GM18508 (cell line): ENCODE results near the gene PAK1.
"Not testable (repeated sequence)": the region's sequence is repeated elsewhere in the genome, so short reads cannot be mapped to it uniquely, and the experiment has no call there.

Experiments used
- ATAC-seq: cut with Tn5 transposase; IDR thresholded peaks from one replicate; pipeline ENCODE4 v1.9.1; 2021; ENCODE audit warnings: moderate number of reproducible peaks; ENCODE audit not compliant: insufficient read depth, unreplicated experiment

Gene PAK1

GRCh38 chr11:77473801-77474683 lies at the start of gene PAK1:
TSS of gene PAK1 (minus strand) at chr11:77474094. CDS start at chr11:77392520, 81,574 bp downstream.
- ATAC-seq = peak; percentile 44

DNA sequence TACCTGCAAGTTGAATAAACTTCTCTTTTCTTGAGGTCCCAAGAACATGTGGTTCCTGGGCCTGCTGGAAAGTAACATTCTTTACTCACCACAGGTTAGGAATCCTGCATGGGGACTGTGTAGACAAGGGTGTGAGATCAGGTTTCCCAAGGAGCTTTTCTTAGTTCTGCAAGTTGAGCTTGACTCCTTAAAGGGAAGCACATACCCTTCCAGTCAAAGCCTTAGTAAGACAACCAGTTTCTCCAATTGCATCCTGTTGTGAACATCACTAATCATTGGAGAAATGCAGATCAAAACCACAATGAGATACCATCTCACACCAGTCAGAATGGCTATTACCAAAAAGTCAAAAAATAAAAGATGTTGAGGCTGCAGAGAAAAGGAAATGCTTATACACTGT lies 48.3 kb upstream of the PAK1 start:
- no peak for ATAC-seq

DNA sequence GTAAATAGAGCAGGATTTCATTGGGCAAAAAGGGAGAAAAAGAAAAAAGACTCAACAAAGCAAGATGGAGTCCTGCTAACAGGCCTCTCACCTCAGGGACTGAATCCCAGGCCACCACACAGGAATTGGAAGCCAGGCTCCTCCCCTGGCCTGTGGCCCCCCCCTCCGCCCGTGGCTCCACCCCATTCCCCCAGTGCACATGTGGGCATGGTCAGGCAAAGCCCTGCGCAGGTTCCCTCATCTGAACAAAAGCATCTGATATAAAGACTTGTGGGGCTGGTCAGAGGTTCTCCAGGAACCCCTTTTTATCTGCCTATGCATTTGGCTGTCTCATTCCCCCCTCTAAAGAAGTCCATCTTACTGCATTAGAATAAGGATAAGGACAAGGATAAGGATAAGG lies 46.0 kb upstream of the PAK1 start:
- ATAC-seq = no peak

DNA sequence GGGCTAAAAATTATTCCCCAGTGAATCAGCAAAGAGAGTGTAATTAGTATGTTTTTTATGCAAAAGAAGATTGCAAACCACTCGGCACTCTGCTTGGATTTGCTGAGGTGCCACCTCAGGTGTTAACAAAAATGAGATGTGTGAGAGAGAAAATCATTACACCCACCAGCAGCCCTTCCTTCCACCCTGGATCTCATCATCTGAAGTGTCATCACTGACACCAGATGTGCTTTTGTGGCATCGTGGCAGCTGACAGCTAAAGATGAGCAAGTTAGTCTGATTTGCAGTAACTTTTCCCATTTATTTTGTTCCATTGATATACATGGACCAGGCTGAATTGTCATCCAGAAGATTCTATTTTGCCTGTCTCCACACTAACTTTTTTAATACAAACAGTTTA lies 44.6 kb upstream of the PAK1 start:
- ATAC-seq = no peak

GRCh38 chr11:77517753-77518152 lies 43.9 kb upstream of the PAK1 start:
- no peak for ATAC-seq

DNA sequence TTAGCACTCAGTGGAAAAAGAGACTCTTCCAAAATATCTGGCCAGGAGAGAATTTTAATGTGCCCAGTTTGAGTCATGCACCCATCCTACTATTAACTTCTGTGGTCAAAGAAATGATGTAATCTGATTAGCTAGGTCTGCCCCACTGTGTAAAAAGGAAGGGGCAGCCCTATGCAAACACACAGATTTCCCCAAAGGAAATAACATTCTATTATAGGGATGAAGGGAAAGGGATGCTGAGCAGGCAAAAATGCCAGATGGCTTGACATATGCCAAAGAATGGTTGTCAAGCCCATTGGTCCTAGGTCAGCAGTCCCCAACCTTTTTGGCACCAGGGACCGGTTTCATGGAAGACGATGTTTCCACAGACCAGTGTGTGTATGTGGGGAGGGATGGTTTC lies 43.3 kb upstream of the PAK1 start:
- ATAC-seq = no peak

GRCh38 chr11:77515483-77515882 lies 41.6 kb upstream of the PAK1 start:
- no peak for ATAC-seq

GRCh38 chr11:77515063-77515462 lies 41.2 kb upstream of the PAK1 start:
- no peak for ATAC-seq

DNA sequence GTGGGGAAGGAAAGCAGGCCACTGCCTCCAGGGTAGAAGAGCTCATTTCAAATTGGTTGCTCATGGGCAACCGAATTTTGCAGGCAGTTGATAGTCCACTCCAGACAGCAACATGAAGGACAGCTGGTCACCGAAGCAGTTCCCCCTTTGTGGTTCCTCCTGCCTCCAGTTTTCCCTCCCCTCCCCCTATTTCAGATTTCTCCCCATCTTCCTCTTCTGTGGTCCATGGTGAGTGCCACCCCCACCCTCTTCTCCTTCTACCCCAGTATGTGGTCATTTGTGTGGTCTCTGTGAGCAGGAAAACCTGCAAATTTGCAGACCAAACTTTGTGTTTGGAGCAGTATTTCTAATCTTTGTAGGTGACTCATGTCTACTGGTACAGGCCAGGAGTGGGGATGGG lies 38.2 kb upstream of the PAK1 start:
- no peak for ATAC-seq

GRCh38 chr11:77510851-77511250 lies 37.0 kb upstream of the PAK1 start:
- no peak for ATAC-seq

DNA sequence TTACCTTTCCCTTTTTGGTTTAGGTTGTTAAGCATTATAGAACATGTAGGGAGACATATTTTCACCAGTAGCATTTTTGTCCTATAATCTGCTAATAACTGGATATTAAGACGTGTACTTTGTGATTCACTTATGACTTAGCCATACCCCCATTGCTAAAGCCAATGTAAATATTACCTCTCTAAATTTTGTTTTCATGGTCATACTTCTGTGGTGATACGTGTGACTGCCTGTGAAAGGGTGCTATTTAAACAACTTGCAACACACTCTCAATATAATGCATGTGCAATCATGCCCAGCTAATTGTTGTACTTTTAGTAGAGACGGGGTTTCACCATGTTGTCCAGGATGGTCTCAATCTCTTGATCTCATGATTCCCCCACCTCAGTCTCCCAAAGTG lies 36.2 kb upstream of the PAK1 start:
- no peak for ATAC-seq

GRCh38 chr11:77508019-77508418 lies 34.1 kb upstream of the PAK1 start:
- ATAC-seq = no peak

DNA sequence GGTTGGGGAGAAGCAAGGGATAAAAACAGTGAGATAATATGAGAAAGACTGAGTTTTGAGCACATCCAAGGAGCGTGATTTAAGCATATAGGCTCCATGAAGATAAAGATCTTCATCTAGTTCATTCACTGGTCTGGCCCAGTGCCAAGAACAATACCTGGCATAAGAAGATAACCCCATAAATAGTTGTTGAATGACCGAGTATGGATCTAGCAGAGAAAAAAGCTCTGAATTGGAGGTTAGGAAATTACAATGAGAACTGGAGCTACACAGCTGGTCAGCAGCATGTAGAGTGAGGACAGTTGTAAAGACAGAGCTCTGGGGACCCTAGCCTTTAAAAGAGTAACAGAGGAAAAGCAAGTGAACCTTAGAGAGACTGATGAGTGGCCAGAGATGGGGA lies 33.0 kb upstream of the PAK1 start:
- ATAC-seq = no peak

DNA sequence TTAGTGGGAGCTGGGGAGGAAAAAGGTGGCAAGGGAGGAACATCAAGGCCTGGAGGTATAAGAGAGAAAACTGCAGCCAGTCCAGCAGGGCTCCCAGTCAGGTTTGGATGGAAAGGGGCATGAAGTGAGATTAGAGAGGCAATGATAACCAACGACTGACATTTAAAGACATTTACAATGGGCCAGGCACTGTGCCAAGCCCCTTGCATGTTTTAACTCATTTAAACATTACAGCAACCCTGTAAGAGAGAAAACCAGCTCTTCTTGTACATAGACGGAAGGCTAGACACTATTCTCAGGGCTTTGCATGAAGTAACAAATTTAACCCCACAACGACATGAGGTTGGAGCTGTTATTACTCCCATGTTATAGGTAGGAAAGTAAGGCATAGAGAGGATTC lies 32.1 kb upstream of the PAK1 start:
- ATAC-seq = no peak

DNA sequence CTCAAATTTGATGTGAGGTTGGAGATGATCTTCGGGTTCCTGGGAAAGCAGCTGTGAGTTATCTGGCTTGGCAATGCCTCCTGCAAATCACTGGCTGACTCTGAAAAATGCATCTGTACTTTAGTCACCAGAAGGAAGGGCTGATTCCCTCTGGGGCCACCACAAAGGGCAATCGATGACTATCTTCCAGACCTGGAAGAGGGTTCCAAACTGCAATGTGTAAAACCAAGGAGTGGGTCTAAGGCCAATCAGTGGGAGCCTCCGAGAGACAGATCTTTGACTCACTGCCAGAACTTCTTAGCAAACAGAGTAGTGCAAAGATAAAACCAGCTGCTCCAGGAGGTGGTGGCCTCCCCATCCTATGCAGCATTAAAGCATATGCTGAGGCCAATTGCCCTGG lies 29.1 kb upstream of the PAK1 start:
- ATAC-seq = no peak

DNA sequence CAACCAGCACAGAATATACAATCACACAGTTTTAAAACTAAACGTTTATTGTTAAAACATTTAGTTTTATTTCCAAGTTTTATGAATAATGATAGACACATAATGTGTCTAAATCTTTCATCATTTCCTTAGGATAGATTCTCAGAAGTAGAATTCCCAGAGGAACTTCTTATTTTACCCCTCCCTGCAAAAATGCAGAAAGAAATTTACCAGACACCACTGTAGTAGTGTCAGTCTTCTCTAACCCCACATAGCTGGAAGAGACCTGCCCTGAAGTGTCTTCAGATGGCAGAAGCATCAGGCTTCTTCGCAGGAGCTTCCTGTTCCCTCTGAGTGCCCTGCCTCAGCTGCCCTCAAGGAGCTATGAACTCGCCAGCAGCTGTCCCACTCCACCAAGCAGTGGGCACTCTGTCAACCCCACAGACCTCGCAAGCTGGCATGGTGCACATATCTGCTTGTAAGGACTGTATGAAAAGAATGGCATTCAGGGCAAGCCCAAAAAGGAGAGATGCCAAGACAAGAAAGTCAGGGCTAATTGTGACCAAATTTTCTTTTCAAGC lies 28.5 kb upstream of the PAK1 start:
- ATAC-seq = no peak

DNA sequence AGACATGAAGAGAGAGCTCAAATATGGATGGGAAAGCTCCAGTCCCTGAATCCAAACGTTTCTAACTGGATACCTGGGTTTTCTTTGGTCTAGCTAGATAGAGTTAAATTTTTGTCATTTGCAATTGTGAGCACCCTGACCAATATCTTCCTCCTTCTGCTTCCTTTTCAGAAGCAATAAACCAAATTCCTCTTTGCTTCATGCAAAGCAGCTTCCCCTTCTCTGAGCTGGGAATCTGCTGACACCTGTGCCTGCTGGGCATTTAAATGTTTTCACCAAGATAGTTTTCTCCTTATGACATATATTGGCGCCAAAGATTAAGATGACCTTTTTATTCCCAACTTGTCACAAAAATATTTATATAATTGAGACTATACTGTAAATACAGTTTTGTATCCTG lies 27.9 kb upstream of the PAK1 start:
- ATAC-seq = no peak

- no peak for ATAC-seq
These were observed 23.5 kb upstream of the PAK1 start for GRCh38 chr11:77497368-77497767.

DNA sequence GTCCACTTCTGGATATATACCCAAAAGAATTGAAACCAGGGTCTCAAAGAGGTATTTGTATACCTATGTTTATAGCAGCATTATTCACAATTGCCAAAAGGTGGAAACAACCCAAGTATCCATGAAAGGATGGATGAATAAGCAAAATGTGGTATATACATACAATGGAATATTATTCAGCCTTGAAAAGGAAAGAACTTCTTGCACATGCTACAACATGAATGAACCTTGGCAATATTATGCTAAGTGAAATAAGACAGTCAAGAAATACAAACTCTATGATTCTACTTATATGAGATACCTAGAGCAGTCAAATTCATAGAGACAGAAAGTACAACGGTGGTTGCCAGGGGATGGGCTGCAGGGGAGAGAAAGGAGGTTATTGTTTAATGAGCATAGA lies 21.6 kb upstream of the PAK1 start:
- ATAC-seq = no peak

GRCh38 chr11:77490035-77490434 lies 16.1 kb upstream of the PAK1 start:
- not testable (repeated sequence) for ATAC-seq

DNA sequence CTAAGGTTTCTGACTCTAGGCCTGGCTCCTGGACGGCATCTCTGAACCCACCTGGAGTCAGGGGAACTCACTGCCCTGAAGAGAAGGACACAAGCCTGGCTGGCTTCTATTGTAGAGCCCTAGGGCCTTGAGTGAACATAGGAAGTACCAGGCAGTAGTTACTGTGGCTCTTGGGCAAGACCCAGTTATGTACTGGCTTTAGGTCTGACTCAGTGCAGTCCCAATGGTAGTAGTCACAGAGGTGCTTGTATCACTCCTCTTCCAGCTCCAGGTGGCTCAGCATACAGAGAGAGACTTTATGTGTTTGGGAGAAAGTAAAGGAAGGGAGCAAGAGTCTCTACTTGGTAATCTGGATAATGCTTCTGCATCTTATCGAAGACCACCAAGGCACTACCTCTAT lies 13.9 kb upstream of the PAK1 start:
- ATAC-seq = no peak

DNA sequence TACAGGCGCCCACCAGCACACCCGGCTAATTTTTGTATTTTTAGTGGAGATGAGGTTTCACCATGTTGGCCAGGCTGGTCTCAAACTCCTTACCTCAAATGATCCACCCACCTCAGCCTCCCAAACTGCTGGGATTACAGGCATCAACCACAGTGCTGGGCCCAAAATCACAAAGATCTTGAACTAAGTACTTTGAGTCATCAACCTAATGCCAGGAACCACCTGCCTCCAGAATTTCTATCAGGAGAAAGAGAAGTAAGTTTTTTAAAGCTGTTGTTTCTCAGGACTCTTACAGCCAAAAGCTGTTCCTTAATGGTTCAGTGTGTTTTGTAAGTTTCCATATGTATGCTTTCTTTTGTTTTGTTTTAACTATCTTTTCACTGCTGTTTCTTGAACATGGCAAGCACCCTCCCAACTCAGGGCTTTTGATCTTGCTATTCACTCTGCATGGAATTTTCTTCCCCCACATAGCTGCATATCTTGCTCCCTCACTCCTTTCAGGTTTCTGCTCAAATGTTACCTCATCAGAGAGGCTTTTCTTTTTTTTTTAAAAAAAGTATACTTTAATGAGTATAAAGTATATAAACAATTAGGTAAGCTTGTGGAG lies 6.0 kb upstream of the PAK1 start:
- ATAC-seq = no peak
